NT2/D1 (cell line): ENCODE measurements around the gene CTNNA3.

Source experiments
- SUZ12 ChIP-seq: IDR thresholded peaks from 2 replicates; pipeline ENCODE4 v1.6.1; 2011; ENCODE audit not compliant: insufficient read length, insufficient read depth; ENCODE audit errors: extremely low read depth
- YY1 ChIP-seq: IDR thresholded peaks from 2 replicates; pipeline ENCODE4 v1.6.1; 2011; ENCODE audit not compliant: insufficient read length, insufficient read depth
- ZNF274 ChIP-seq: IDR thresholded peaks from 2 replicates; pipeline ENCODE4 v1.6.1; 2011; ENCODE audit warnings: mild to moderate bottlenecking, low read depth, low read length

GRCh38 chr10:66943590-66943989 lies 752.4 kb downstream of the CTNNA3 start:
- TF ChIP-seq YY1, result no peak
- TF ChIP-seq ZNF274, result no peak
- no peak for TF ChIP-seq SUZ12
